Measurements from ENCODE around the gene SLC9A9. TPM values are rescaled to one million over a fixed set of nuclear protein-coding genes. Genes with fewer than 3 reads are reported as not detected.

The SLC9A9 gene
- total and polyA plus RNA-seq, 7 experiments from 2014 or later, result 9.3 to 23.1 (median 16.6) TPM

GRCh38 chr3:143495527-143495926 is 352.7 kb downstream of the SLC9A9 start:
- Mint-ChIP-seq H3K36me3 (peaks cover 4 to 21% (median 7%) of the 10 kb centered on the region in 5 donors), H3K4me1 (peaks cover 0 to 4% (median 0%) of the 10 kb centered on the region in 7 donors), H3K27ac (no peak overlapping the region), H3K27me3 (no peaks in the 10 kb centered on the region), H3K4me3 (no peak overlapping the region), H3K9me3 (peaks cover 0 to 3% (median 0%) of the 10 kb centered on the region in 11 donors)
- DNase-seq (no peak), ATAC-seq (no peak)
- intact Hi-C loops (cut with micrococcal nuclease), result no loop called here
- Histone ChIP-seq H3K4me1 (ENCODE audit: control insufficient read depth in 2 of 2, insufficient read depth in 2 of 2, low read length in 2 of 2) (no peaks in the 10 kb centered on the region), H3K27me3 (ENCODE audit: control insufficient read depth in 2 of 2, insufficient read depth in 2 of 2, low read length in 2 of 2) (no peaks in the 10 kb centered on the region), H3K9me3 (ENCODE audit: control insufficient read depth in 2 of 3, low read length in 3 of 3) (no peaks in the 10 kb centered on the region), H3K36me3 (ENCODE audit: control insufficient read depth in 2 of 3, insufficient read depth in 3 of 3, low read length in 3 of 3) (no peaks in the 10 kb centered on the region), H3K27ac (ENCODE audit: low read depth, low read length) (no peak overlapping the region), H3K4me3 (ENCODE audit: low read length) (no peak overlapping the region)
- ChIA-PET CTCF (no interaction called here), POLR2A (no interaction called here)

GRCh38 chr3:143486611-143487010 is 361.7 kb downstream of the SLC9A9 start:
- Histone ChIP-seq H3K36me3 (ENCODE audit: control insufficient read depth in 2 of 3, insufficient read depth in 3 of 3, low read length in 3 of 3) (no peaks in the 10 kb centered on the region), H3K4me1 (ENCODE audit: control insufficient read depth in 2 of 2, insufficient read depth in 2 of 2, low read length in 2 of 2) (no peaks in the 10 kb centered on the region), H3K27me3 (ENCODE audit: control insufficient read depth in 2 of 2, insufficient read depth in 2 of 2, low read length in 2 of 2) (no peaks in the 10 kb centered on the region), H3K9me3 (ENCODE audit: control insufficient read depth in 2 of 3, low read length in 3 of 3) (no peaks in the 10 kb centered on the region), H3K27ac (ENCODE audit: low read depth, low read length) (no peak overlapping the region), H3K4me3 (ENCODE audit: low read length) (no peak overlapping the region)
- Mint-ChIP-seq H3K4me3 (no peak overlapping the region), H3K27me3 (peaks cover 0 to 2% (median 0%) of the 10 kb centered on the region in 5 donors), H3K27ac (no peak overlapping the region), H3K36me3 (peaks cover 0 to 43% (median 20%) of the 10 kb centered on the region in 5 donors), H3K9me3 (no peaks in the 10 kb centered on the region), H3K4me1 (peaks cover 0 to 2% (median 0%) of the 10 kb centered on the region in 7 donors)
- POLR2A ChIA-PET, result no interaction called here
- ATAC-seq (no peak), DNase-seq (no peak)
- intact Hi-C loops (cut with micrococcal nuclease), result no loop called here
- CTCF ChIA-PET, result no interaction called here

- POLR2A ChIA-PET, result no interaction called here
- intact Hi-C loops (cut with micrococcal nuclease), result no loop called here
- no peaks in the 10 kb centered on the region for H3K9me3 Mint-ChIP-seq
Measured at GRCh38 chr3:143484846-143485512, 363.3 kb downstream of the SLC9A9 start.

GRCh38 chr3:143483214-143483613 is 365.1 kb downstream of the SLC9A9 start:
- no peaks in the 10 kb centered on the region for H3K4me1 ChIP-seq (ENCODE audit: control insufficient read depth in 2 of 2, insufficient read depth in 2 of 2, low read length in 2 of 2)
- peaks cover 0 to 2% (median 0%) of the 10 kb centered on the region in 5 donors for H3K27me3 Mint-ChIP-seq
- no peaks in the 10 kb centered on the region for H3K9me3 ChIP-seq (ENCODE audit: control insufficient read depth in 2 of 3, low read length in 3 of 3)
- H3K36me3 ChIP-seq (ENCODE audit: control insufficient read depth in 2 of 3, insufficient read depth in 3 of 3, low read length in 3 of 3), result no peaks in the 10 kb centered on the region
- H3K9me3 Mint-ChIP-seq, result no peaks in the 10 kb centered on the region
- ATAC-seq (no peak), DNase-seq (no peak)
- H3K4me1 Mint-ChIP-seq, result peaks cover 0 to 1% (median 0%) of the 10 kb centered on the region in 7 donors
- H3K27ac ChIP-seq (ENCODE audit: low read depth, low read length), result no peak overlapping the region
- intact Hi-C loops (cut with micrococcal nuclease), result no loop called here
- no peaks in the 10 kb centered on the region for H3K27me3 ChIP-seq (ENCODE audit: control insufficient read depth in 2 of 2, insufficient read depth in 2 of 2, low read length in 2 of 2)
- ChIA-PET CTCF (interaction anchor here (0.7 kb wide), 1 partner anchor 191 kb away, joined by 4 read pairs; no protein-coding TSS in a partner anchor), POLR2A (no interaction called here)
- no peak overlapping the region for H3K27ac Mint-ChIP-seq
- H3K4me3 Mint-ChIP-seq, result no peak overlapping the region
- H3K36me3 Mint-ChIP-seq, result peaks cover 0 to 45% (median 17%) of the 10 kb centered on the region in 5 donors
- no peak overlapping the region for H3K4me3 ChIP-seq (ENCODE audit: low read length)

More at GRCh38 chr3:143484846-143485512, 363.3 kb downstream of the SLC9A9 start:
- no peaks in the 10 kb centered on the region for H3K9me3 ChIP-seq (ENCODE audit: control insufficient read depth in 2 of 3, low read length in 3 of 3)
- H3K36me3 ChIP-seq (ENCODE audit: control insufficient read depth in 2 of 3, insufficient read depth in 3 of 3, low read length in 3 of 3), result no peaks in the 10 kb centered on the region
- H3K4me3 Mint-ChIP-seq, result no peak overlapping the region
- no peak overlapping the region for H3K27ac ChIP-seq (ENCODE audit: low read depth, low read length)
- CTCF ChIA-PET, result no interaction called here
- peaks cover 0 to 2% (median 0%) of the 10 kb centered on the region in 5 donors for H3K27me3 Mint-ChIP-seq
- no peaks in the 10 kb centered on the region for H3K27me3 ChIP-seq (ENCODE audit: control insufficient read depth in 2 of 2, insufficient read depth in 2 of 2, low read length in 2 of 2)
- no peak overlapping the region for H3K27ac Mint-ChIP-seq
- DNase-seq, result no peak
- H3K36me3 Mint-ChIP-seq, result peaks cover 0 to 45% (median 17%) of the 10 kb centered on the region in 5 donors
- no peak for ATAC-seq
- no peaks in the 10 kb centered on the region for H3K4me1 ChIP-seq (ENCODE audit: control insufficient read depth in 2 of 2, insufficient read depth in 2 of 2, low read length in 2 of 2)
- H3K4me1 Mint-ChIP-seq, result peaks cover 0 to 1% (median 0%) of the 10 kb centered on the region in 7 donors
- H3K4me3 ChIP-seq (ENCODE audit: low read length), result no peak overlapping the region

- H3K36me3 Mint-ChIP-seq, result peaks cover 0 to 43% (median 17%) of the 10 kb centered on the region in 5 donors
- no peak for DNase-seq
- ChIA-PET POLR2A (interaction anchor here (0.6 kb wide), 1 partner anchor 501 kb away, joined by 3 read pairs; no protein-coding TSS in a partner anchor), CTCF (no interaction called here)
- no peak for ATAC-seq
- Histone ChIP-seq H3K27me3 (ENCODE audit: control insufficient read depth in 2 of 2, insufficient read depth in 2 of 2, low read length in 2 of 2) (no peaks in the 10 kb centered on the region), H3K27ac (ENCODE audit: low read depth, low read length) (no peak overlapping the region), H3K4me1 (ENCODE audit: control insufficient read depth in 2 of 2, insufficient read depth in 2 of 2, low read length in 2 of 2) (no peaks in the 10 kb centered on the region), H3K36me3 (ENCODE audit: control insufficient read depth in 2 of 3, insufficient read depth in 3 of 3, low read length in 3 of 3) (no peaks in the 10 kb centered on the region), H3K9me3 (ENCODE audit: control insufficient read depth in 2 of 3, low read length in 3 of 3) (no peaks in the 10 kb centered on the region), H3K4me3 (ENCODE audit: low read length) (no peak overlapping the region)
- intact Hi-C loops (cut with micrococcal nuclease), result no loop called here
- H3K27ac Mint-ChIP-seq, result no peak overlapping the region
- H3K9me3 Mint-ChIP-seq, result no peaks in the 10 kb centered on the region
- no peaks in the 10 kb centered on the region for H3K27me3 Mint-ChIP-seq
- H3K4me3 Mint-ChIP-seq, result no peak overlapping the region
- peaks cover 0 to 1% (median 0%) of the 10 kb centered on the region in 7 donors for H3K4me1 Mint-ChIP-seq
Measured at GRCh38 chr3:143482106-143483088, 365.9 kb downstream of the SLC9A9 start.

- no peak for DNase-seq
- Histone ChIP-seq H3K36me3 (ENCODE audit: control insufficient read depth in 2 of 3, insufficient read depth in 3 of 3, low read length in 3 of 3) (no peaks in the 10 kb centered on the region), H3K27me3 (ENCODE audit: control insufficient read depth in 2 of 2, insufficient read depth in 2 of 2, low read length in 2 of 2) (no peaks in the 10 kb centered on the region), H3K27ac (ENCODE audit: low read depth, low read length) (no peak overlapping the region), H3K4me3 (ENCODE audit: low read length) (no peak overlapping the region), H3K4me1 (ENCODE audit: control insufficient read depth in 2 of 2, insufficient read depth in 2 of 2, low read length in 2 of 2) (no peaks in the 10 kb centered on the region), H3K9me3 (ENCODE audit: control insufficient read depth in 2 of 3, low read length in 3 of 3) (no peaks in the 10 kb centered on the region)
- intact Hi-C loops (cut with micrococcal nuclease), result no loop called here
- ATAC-seq, result no peak
- ChIA-PET POLR2A (no interaction called here), CTCF (no interaction called here)
- H3K27me3 Mint-ChIP-seq, result no peaks in the 10 kb centered on the region
- no peak overlapping the region for H3K4me3 Mint-ChIP-seq
- peaks cover 0 to 1% (median 0%) of the 10 kb centered on the region in 7 donors for H3K4me1 Mint-ChIP-seq
- peak overlapping the region in 1 of 9 donors; percentile 57 for H3K27ac Mint-ChIP-seq
- H3K9me3 Mint-ChIP-seq, result no peaks in the 10 kb centered on the region
- H3K36me3 Mint-ChIP-seq, result peaks cover 0 to 33% (median 12%) of the 10 kb centered on the region in 5 donors
Measured at GRCh38 chr3:143480344-143480743, 367.9 kb downstream of the SLC9A9 start.
